Lower leg skin (tissue), 4 donors: ENCODE measurements around the gene SUGP2. TPM values are rescaled to one million over a fixed set of nuclear protein-coding genes. Genes with fewer than 3 reads are reported as not detected.

Experiments used
- DNase-seq, 2 donors: peaks; one replicate each; pipeline ENCODE4 v3.0.0-alpha.2; 2019; ENCODE audit warnings: low spot score in 2 of 2
- H3K4me3 ChIP-seq: fragments of 200-600 bp; sonication (generic); 2 replicates; pipeline ENCODE4 v1.5.1; 2017; ENCODE audit warnings: mild to moderate bottlenecking, low read depth; ENCODE audit not compliant: poor library complexity, severe bottlenecking
- CTCF ChIP-seq, 3 donors: fragments of 450-650 bp; IDR thresholded peaks; one replicate each; pipeline ENCODE4 v1.5.1; 2016; ENCODE audit warnings: antibody characterized with exemption in 3 of 3, mild to moderate bottlenecking in 3 of 3, moderate library complexity in 2 of 3
- POLR2A ChIP-seq, 2 donors: fragments of 450-650 bp; IDR thresholded peaks; one replicate each; pipeline ENCODE4 v1.6.1; 2016 to 2017; ENCODE audit warnings: antibody characterized with exemption in 2 of 2, mild to moderate bottlenecking in 1 of 2, moderate library complexity in 1 of 2
- WGBS, 2 donors: methylation state at CpG; one replicate each; pipeline ENCODE4 v1.1.5; 2018; 5-methylcytosine and 5-hydroxymethylcytosine counted together
- intact Hi-C: fragments of 100-400 bp; cut with DNase I; formaldehyde crosslinking; loops from one replicate; pipeline ENCODE4 v1.15.0; 2023; ENCODE audit warnings: low total_unique reads
- total RNA-seq, 4 donors: library from RNA; depleted of rRNA; stranded (reverse); fragments of >200 nt; gene quantifications; one replicate each; pipeline ENCODE4 v1.1.0, GENCODE V29; 2016

The SUGP2 gene
- total RNA-seq, 4 donors from 2014 or later = 16.2 to 29.8 (median 20.8) TPM

GRCh38 chr19:18972301-18972811, 61.0 kb downstream of the SUGP2 start:
- TF ChIP-seq POLR2A (IDR thresholded peaks at IDR 0.05) = no peak
- TF ChIP-seq CTCF (IDR thresholded peaks at IDR 0.05) = no peak

GRCh38 chr19:18969931-18970659, 63.2 kb downstream of the SUGP2 start:
- H3K4me3 ChIP-seq = no peak overlapping the region
- no peak for TF ChIP-seq POLR2A (IDR thresholded peaks at IDR 0.05)
- TF ChIP-seq CTCF (IDR thresholded peaks at IDR 0.05) = no peak
- intact Hi-C loops = no loop called here
- 57 to 61% methylated on average over 13 of the region's 13 CpGs for WGBS, 2 donors
- DNase-seq = no peak

More at GRCh38 chr19:18972301-18972811, 61.0 kb downstream of the SUGP2 start:
- 33 to 42% methylated on average over 12 of the region's 12 CpGs for WGBS, 2 donors
- intact Hi-C loops = no loop called here
- H3K4me3 ChIP-seq = no peak overlapping the region
- no peak for DNase-seq

- DNase-seq = peak; percentile 80 to 96
- 25 to 34% methylated on average over 11 of the region's 11 CpGs for WGBS, 2 donors
- no peak overlapping the region for H3K4me3 ChIP-seq
- intact Hi-C loops = no loop called here
- TF ChIP-seq CTCF (IDR thresholded peaks at IDR 0.05) (no peak), POLR2A (IDR thresholded peaks at IDR 0.05) (no peak)
Measured at GRCh38 chr19:18967358-18968146, 65.8 kb downstream of the SUGP2 start.

GRCh38 chr19:18966307-18966706, 67.0 kb downstream of the SUGP2 start:
- WGBS, 2 donors = 41 to 47% methylated on average over 4 of the region's 4 CpGs
- TF ChIP-seq CTCF (IDR thresholded peaks at IDR 0.05) = no peak
- TF ChIP-seq POLR2A (IDR thresholded peaks at IDR 0.05) = no peak
- intact Hi-C loops = no loop called here
- DNase-seq = no peak
- no peak overlapping the region for H3K4me3 ChIP-seq

- TF ChIP-seq POLR2A (IDR thresholded peaks at IDR 0.05) = no peak
- TF ChIP-seq CTCF (IDR thresholded peaks at IDR 0.05) = no peak
- intact Hi-C loops = no loop called here
- no peak for DNase-seq
- H3K4me3 ChIP-seq = no peak overlapping the region
- WGBS, 2 donors = 89 to 92% methylated on average over 9 of the region's 9 CpGs
Measured at GRCh38 chr19:18964121-18964520, 69.2 kb downstream of the SUGP2 start.
